GM21526 (cell line): ENCODE results near the gene ABHD17A.
A peak's percentile ranks its signal among the peaks of the same experiment; 100 is the strongest.

Source experiments
- ATAC-seq: cut with Tn5 transposase; IDR thresholded peaks from one replicate; pipeline ENCODE4 v1.9.1; 2021; ENCODE audit warnings: moderate library complexity; ENCODE audit not compliant: unreplicated experiment, low FRiP score

Gene ABHD17A

GRCh38 chr19:1885398-1886119 lies at the start of gene ABHD17A:
Gene ABHD17A, minus strand, starts transcription at chr19:1885496. Its CDS starts 3,930 bp downstream, at chr19:1881566.
- ATAC-seq: peak; percentile 54

- no peak for ATAC-seq
Measured at GRCh38 chr19:1933942-1934341, 48.6 kb upstream of the ABHD17A start.

- ATAC-seq: no peak
Measured at GRCh38 chr19:1933244-1933643, 47.9 kb upstream of the ABHD17A start.

- ATAC-seq: no peak
Measured at GRCh38 chr19:1932395-1932794, 47.1 kb upstream of the ABHD17A start.

- ATAC-seq: no peak
Measured at GRCh38 chr19:1931445-1931844, 46.1 kb upstream of the ABHD17A start.

- peak; percentile 46 for ATAC-seq
Measured at GRCh38 chr19:1929021-1929742, 43.9 kb upstream of the ABHD17A start.

- no peak for ATAC-seq
Measured at GRCh38 chr19:1925544-1925943, 40.2 kb upstream of the ABHD17A start.

- no peak for ATAC-seq
Measured at GRCh38 chr19:1924320-1924961, 39.1 kb upstream of the ABHD17A start.

- no peak for ATAC-seq
Measured at GRCh38 chr19:1923319-1923718, 38.0 kb upstream of the ABHD17A start.

- no peak for ATAC-seq
Measured at GRCh38 chr19:1922803-1923202, 37.5 kb upstream of the ABHD17A start.

- ATAC-seq: no peak
Measured at GRCh38 chr19:1921825-1922224, 36.5 kb upstream of the ABHD17A start.

GRCh38 chr19:1921326-1921725 lies 36.0 kb upstream of the ABHD17A start:
- no peak for ATAC-seq

GRCh38 chr19:1920644-1921043 lies 35.3 kb upstream of the ABHD17A start:
- ATAC-seq: no peak

- no peak for ATAC-seq
Measured at GRCh38 chr19:1918975-1919374, 33.7 kb upstream of the ABHD17A start.

- no peak for ATAC-seq
Measured at GRCh38 chr19:1917926-1918325, 32.6 kb upstream of the ABHD17A start.

- ATAC-seq: no peak
Measured at GRCh38 chr19:1917146-1917545, 31.9 kb upstream of the ABHD17A start.

GRCh38 chr19:1914826-1915341 lies 29.6 kb upstream of the ABHD17A start:
- ATAC-seq: no peak

- ATAC-seq: no peak
Measured at GRCh38 chr19:1913781-1914577, 28.7 kb upstream of the ABHD17A start.

- ATAC-seq: no peak
Measured at GRCh38 chr19:1912760-1913505, 27.6 kb upstream of the ABHD17A start.

- no peak for ATAC-seq
Measured at GRCh38 chr19:1911995-1912394, 26.7 kb upstream of the ABHD17A start.
